ENCODE measurements around the gene IL21.
"Not testable (repeated sequence)": the region's sequence is repeated elsewhere in the genome, so short reads cannot be mapped to it uniquely, and the experiment has no call there.

IL21 gene

DNA sequence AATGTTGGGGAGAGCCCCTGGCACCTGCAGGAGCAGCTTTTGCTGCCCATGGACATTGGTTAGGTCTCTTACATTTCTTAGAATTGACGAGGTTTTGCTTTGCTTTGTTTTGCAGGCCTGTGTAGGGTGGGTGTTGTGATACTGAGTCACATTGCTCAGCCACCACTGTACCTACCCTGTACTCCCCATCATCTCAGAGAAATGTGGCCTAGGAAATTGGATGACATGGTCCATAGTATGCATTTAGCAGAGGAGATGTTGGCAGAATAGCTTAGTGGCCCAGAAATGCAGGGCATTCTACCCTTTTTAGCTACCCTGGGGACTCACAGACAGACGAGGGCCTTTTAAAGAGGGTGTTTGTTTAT, 43.7 kb downstream of the IL21 start:
- no peak for DNase-seq

DNA sequence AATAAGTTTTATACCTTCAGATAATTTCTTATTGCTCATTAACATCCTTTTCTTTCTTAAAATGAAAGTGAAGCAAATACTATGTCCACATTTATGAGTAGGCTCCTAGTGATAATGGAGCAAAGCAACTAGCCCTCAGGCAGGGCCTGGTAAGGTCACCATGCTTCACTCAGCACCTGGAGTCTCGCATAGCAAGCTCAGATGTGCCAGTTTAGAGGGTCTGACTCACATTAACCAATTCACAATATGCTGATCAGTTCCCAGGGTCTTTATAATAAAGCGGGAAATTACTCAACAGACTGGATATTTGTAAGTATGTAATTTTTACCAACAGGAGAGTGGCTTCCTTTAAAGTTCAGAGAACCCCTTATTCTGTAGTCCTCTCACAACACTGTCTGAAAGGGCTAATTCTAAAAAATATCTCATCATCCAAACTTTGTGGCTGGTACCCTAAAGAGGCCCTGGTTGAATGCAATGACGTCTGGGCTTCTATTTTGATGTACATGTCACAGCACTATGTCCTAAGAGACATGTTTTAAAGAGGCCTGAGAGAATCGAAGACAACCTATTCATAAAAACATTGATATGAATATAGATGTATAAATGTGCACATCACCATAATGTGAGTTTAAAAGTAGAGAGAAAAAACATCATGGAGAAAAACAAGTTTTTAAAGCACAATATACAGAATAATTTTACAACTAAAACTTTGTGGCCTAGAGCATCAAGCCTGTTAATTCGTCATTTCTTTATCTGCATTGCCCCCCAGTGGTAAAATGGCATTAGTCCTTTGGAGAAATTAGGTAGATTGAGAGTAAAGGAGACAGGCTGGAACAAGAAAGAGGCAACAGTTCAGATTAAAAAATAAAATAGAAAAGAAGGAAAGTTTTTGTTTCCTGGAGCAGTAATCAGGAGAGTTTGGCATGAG, 44.3 kb downstream of the IL21 start:
- no peak for DNase-seq

DNA sequence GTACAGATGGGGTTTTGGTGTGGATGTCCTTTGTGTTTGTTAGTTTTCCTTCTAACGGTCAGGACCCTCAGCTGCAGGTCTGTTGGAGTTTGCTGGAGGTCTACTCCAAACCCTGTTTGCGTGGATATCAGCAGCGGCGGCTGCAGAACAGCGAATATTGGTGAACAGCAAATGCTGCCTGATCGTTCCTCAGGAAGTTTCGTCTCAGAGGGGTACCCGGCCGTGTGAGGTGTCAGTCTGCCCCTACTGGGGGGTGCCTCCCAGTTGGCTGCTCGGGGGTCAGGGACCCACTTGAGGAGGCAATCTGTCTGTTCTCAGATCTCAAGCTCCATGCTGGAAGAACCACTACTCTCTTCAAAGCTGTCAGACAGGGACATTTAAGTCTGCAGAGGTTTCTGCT, 46.5 kb downstream of the IL21 start:
- not testable (repeated sequence) for DNase-seq

DNA sequence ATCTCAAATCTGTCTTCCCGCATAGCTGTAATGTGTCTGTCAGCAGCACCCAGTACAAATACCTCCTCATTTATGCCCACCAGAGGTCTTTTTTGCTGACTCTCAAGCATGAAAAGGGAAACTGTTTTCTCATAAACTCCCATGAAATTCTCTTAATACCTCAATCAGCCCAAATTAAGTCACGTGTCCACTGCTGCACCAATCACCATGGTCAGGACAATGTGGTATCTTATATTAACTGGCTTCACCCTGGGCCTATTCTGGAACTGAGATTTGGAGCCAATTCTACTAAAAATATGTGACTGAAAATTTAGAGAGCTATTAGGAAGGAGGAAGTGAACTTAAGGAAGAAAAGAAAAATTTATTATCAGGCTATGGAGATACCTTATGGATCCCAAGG, 58.4 kb downstream of the IL21 start:
- no peak for DNase-seq

All from NCI-H187 (cell line).